HepG2 (cell line): ENCODE measurements around the gene GBA2. TPM values are rescaled to one million over a fixed set of nuclear protein-coding genes. Genes with fewer than 3 reads are reported as not detected.

Experiments used
- ATAC-seq: fragments of 200-7000 bp; cut with Tn5 transposase; 3 replicates; pipeline ENCODE4 v1.9.1; 2020; ENCODE audit warnings: mild to moderate bottlenecking, moderate library complexity
- BruUV-seq: library from RNA; stranded (reverse); fragments of 400-500 nt; replicated peaks from 2 replicates; lab custom pipeline; 2021; lab: Mats Ljungman, UMichigan
- CTCF ChIA-PET: fragments of 300-600 bp; formaldehyde crosslinking; extraction: SDS; loops from one replicate; lab custom pipeline; 2021; ENCODE audit warnings: low total read pairs, inconsistent platforms, low intra/inter-chr PET ratio; lab: Yijun Ruan, JAX
- POLR2A ChIA-PET: fragments of 350-600 bp; sonication (Branson Sonifier 250); formaldehyde crosslinking; loops from one replicate; lab custom pipeline; 2020; ENCODE audit warnings: antibody characterized with exemption, inconsistent platforms; lab: Yijun Ruan, JAX
- DNase-seq: peaks from one replicate; pipeline ENCODE4 v3.0.0-alpha.2; 2015; ENCODE audit warnings: low spot score
- FAIRE-seq: peaks from 3 replicates; lab custom pipeline; 2011; peaks lifted over from hg19 to GRCh38; lab: Jason Lieb, UNC
- H2AFZ ChIP-seq: one replicate; pipeline ENCODE4 v1.6.1; 2011; ENCODE audit warnings: low read length, inconsistent platforms
- H3K27ac ChIP-seq: fragments of 300-600 bp; 3 replicates; pipeline ENCODE4 v1.8.0; 2011; ENCODE audit warnings: mixed run types, mild to moderate bottlenecking, mixed read lengths, low read length, inconsistent platforms; ENCODE audit not compliant: insufficient read depth; ENCODE audit errors: extremely low read length
- H3K27me3 ChIP-seq, 2 experiments: fragments of 200-600 bp in 1 of 2; 2 replicates in 1 of 2; 3 replicates in 1 of 2; pipeline versions ENCODE4 v1.6.0 to v1.8.0; 2011; ENCODE audit warnings: low read length in 2 of 2, mild to moderate bottlenecking in 2 of 2, moderate library complexity in 2 of 2, inconsistent platforms in 1 of 2; ENCODE audit not compliant: insufficient read depth in 2 of 2, control insufficient read depth in 1 of 2
- H3K36me3 ChIP-seq, 2 experiments: fragments of 200-600 bp in 1 of 2; replicated peaks in 1 of 2; 2 replicates in 1 of 2; 3 replicates in 1 of 2; pipeline versions ENCODE4 v1.5.1 to v1.8.0; 2011; ENCODE audit warnings: low read length in 2 of 2, inconsistent platforms in 1 of 2; ENCODE audit not compliant: insufficient read depth in 2 of 2, control insufficient read depth in 1 of 2
- H3K4me1 ChIP-seq: 2 replicates; pipeline ENCODE4 v1.5.1; 2012; ENCODE audit warnings: low read length, inconsistent platforms; ENCODE audit not compliant: insufficient read depth
- H3K4me2 ChIP-seq: 2 replicates; pipeline ENCODE4 v1.6.0; 2011; ENCODE audit warnings: low read depth, low read length, inconsistent platforms
- H3K4me3 ChIP-seq, 3 experiments: fragments of 200-600 bp in 1 of 3; sonication (generic), shearing (Covaris generic) in 1 of 3; replicated peaks in 1 of 3; 2 replicates each; pipeline ENCODE4 v1.5.1; 2011 to 2016; ENCODE audit warnings: low read length in 3 of 3, inconsistent platforms in 2 of 3, low read depth in 2 of 3, mild to moderate bottlenecking in 2 of 3, control low read depth in 1 of 3, mixed read lengths in 1 of 3; ENCODE audit not compliant: insufficient read depth in 1 of 3
- H3K79me2 ChIP-seq: one replicate; pipeline ENCODE4 v1.6.1; 2011; ENCODE audit warnings: low read length, inconsistent platforms; ENCODE audit not compliant: insufficient read depth
- H3K9ac ChIP-seq: 2 replicates; pipeline ENCODE4 v1.6.0; 2011; ENCODE audit warnings: mild to moderate bottlenecking, low read depth, low read length, inconsistent platforms; ENCODE audit not compliant: insufficient read depth
- H3K9me3 ChIP-seq: 2 replicates; pipeline ENCODE4 v1.5.1; 2012; ENCODE audit warnings: mild to moderate bottlenecking, low read length
- H4K20me1 ChIP-seq: 2 replicates; pipeline ENCODE4 v1.6.0; 2011; ENCODE audit warnings: inconsistent platforms, mild to moderate bottlenecking, low read length, moderate library complexity; ENCODE audit not compliant: insufficient read depth
- ARID4A ChIP-seq: sonication (generic); formaldehyde crosslinking; IDR thresholded peaks from 2 replicates; pipeline ENCODE4 v1.5.0; 2020; ENCODE audit warnings: mild to moderate bottlenecking, missing genetic modification reagents, borderline replicate concordance
- HOXD1 ChIP-seq: sonication (generic); formaldehyde crosslinking; IDR thresholded peaks from 2 replicates; pipeline ENCODE4 v1.5.0; 2020; ENCODE audit warnings: missing genetic modification reagents
- LCORL ChIP-seq, 2 experiments: fragments of 450-650 bp in 1 of 2; sonication (generic) in 1 of 2; formaldehyde crosslinking in 1 of 2; IDR thresholded peaks; 2 replicates each; pipeline versions ENCODE4 v1.5.0 to v1.6.1; 2017 to 2020; ENCODE audit warnings: antibody characterized with exemption in 1 of 2, missing genetic modification reagents in 1 of 2
- MAX ChIP-seq: IDR thresholded peaks from 2 replicates; pipeline ENCODE4 v1.6.1; 2012; ENCODE audit warnings: inconsistent platforms
- PBX3 ChIP-seq: sonication (generic); formaldehyde crosslinking; IDR thresholded peaks from 2 replicates; pipeline ENCODE4 v1.8.1; 2023; ENCODE audit warnings: missing genetic modification reagents, inconsistent platforms, borderline replicate concordance
- POLR2AphosphoS5 ChIP-seq: IDR thresholded peaks from 2 replicates; pipeline ENCODE4 v1.6.1; 2012; ENCODE audit warnings: low read depth, low read length
- POLR2G ChIP-seq: fragments of 200-400 bp; formaldehyde crosslinking; IDR thresholded peaks from 2 replicates; pipeline ENCODE4 v1.6.1; 2018; ENCODE audit warnings: mild to moderate bottlenecking, low read depth, low read length, moderate library complexity
- TCF12 ChIP-seq, 2 experiments: fragments of 450-650 bp in 1 of 2; sonication (generic) in 1 of 2; formaldehyde crosslinking in 1 of 2; IDR thresholded peaks; 2 replicates each; pipeline versions ENCODE4 v1.6.1 to v1.8.0; 2017 to 2022; ENCODE audit warnings: antibody characterized with exemption in 1 of 2, mild to moderate bottlenecking in 1 of 2, missing genetic modification reagents in 1 of 2, moderate library complexity in 1 of 2
- TFE3 ChIP-seq: IDR thresholded peaks from 2 replicates; pipeline ENCODE4 v1.6.1; 2016
- UBTF ChIP-seq: sonication (generic); formaldehyde crosslinking; IDR thresholded peaks from 2 replicates; pipeline ENCODE4 v1.4.0; 2020; ENCODE audit warnings: mild to moderate bottlenecking, missing genetic modification reagents
- ZC3H13 ChIP-seq: sonication (generic); formaldehyde crosslinking; IDR thresholded peaks from 2 replicates; pipeline ENCODE4 v1.8.1; 2023; ENCODE audit warnings: mild to moderate bottlenecking, missing genetic modification reagents, moderate library complexity
- ZNF746 ChIP-seq: sonication (generic); formaldehyde crosslinking; IDR thresholded peaks from 2 replicates; pipeline ENCODE4 v1.8.0; 2022; ENCODE audit warnings: mild to moderate bottlenecking, missing genetic modification reagents
- WGBS: methylation state at CpG from one replicate; pipeline ENCODE4 v1.1.6; 2017; ENCODE audit warnings: low lambda C conversion rate; 5-methylcytosine and 5-hydroxymethylcytosine counted together
- in situ Hi-C: cut with HindIII; loops from 2 replicates; pipeline ENCODE4 v1.10.0; 2017; ENCODE audit warnings: low pct_unique_long_range_greater_than_20kb; ENCODE audit not compliant: extremely low pct_ligation_motif_present
- intact Hi-C: fragments of 100-400 bp; cut with micrococcal nuclease; formaldehyde crosslinking; loops from one replicate; pipeline ENCODE4 v1.10.0; 2022; ENCODE audit not compliant: unreplicated experiment
- polyA plus RNA-seq, 8 experiments: library from polyadenylated mRNA; depleted of rRNA in 3 of 8; stranded (reverse) in 7 of 8; unstranded in 1 of 8; fragments of >200 nt; fragmentation: Illumina TruSeq in 4 of 8; extraction: Trizol in 4 of 8; gene quantifications; 2 replicates each; pipeline versions ENCODE4 v1.2.1 to v1.2.3, GENCODE V29; 2011 to 2016; ENCODE audit warnings: low read depth in 4 of 8, missing spikeins in 1 of 8, mixed read lengths in 1 of 8; ENCODE audit not compliant: insufficient read depth in 1 of 8
- total RNA-seq, 5 experiments: library from RNA; depleted of rRNA; stranded (reverse); fragments of >200 nt; fragmentation: Illumina TruSeq; extraction: Trizol; gene quantifications; 2 replicates each; pipeline ENCODE4 v1.2.3, GENCODE V29; 2016; ENCODE audit warnings: low read depth in 1 of 5

Gene GBA2
- total and polyA plus RNA-seq, 2 of the 13 experiments (the other 11 are each of a cell fraction or from before 2014, with no cell fraction given): 37.5 to 86.1 TPM

GRCh38 chr9:35690614-35691333 lies 58.3 kb downstream of the GBA2 start:
- Histone ChIP-seq H3K4me1 (peaks cover 65% of the 10 kb centered on the region), H3K27ac (peak overlapping the region; percentile 26), H2AFZ (peak overlapping the region; percentile 63), H3K4me2 (peak overlapping the region; percentile 90), H4K20me1 (no peaks in the 10 kb centered on the region), H3K27me3 (no peaks in the 10 kb centered on the region), H3K9ac (peak overlapping the region; percentile 68), H3K9me3 (no peaks in the 10 kb centered on the region), H3K36me3 (no peaks in the 10 kb centered on the region), H3K79me2 (no peaks in the 10 kb centered on the region), H3K4me3 (peak overlapping the region; percentile 75 to 84 (median 81))
- intact Hi-C loops: loop anchor here (1.0 to 10.0 kb wide), 2 partner anchors 21 to 46 kb away; no protein-coding TSS in a partner anchor
- ChIA-PET CTCF (no interaction called here), POLR2A (interaction anchor here (0.7 to 6.1 kb wide), 19 partner anchors 10 to 529 kb away, joined by 3 to 68 read pairs (median 5); partner anchors contain the start of genes ARHGEF39, CA9, CCDC107 and CREB3)
- in situ Hi-C loops: no loop called here
- no TSS peak for BruUV-seq
- ATAC-seq (peak; percentile 53), DNase-seq (no peak), FAIRE-seq (no peak)
- WGBS: 2% methylated on average over 43 of the region's 61 CpGs
- TF ChIP-seq ZC3H13 (CRISPR knock-in tag) (no peak), PBX3 (CRISPR knock-in tag) (no peak), HOXD1 (CRISPR knock-in tag) (no peak), POLR2G (peak; percentile 50; the same call in 1 of the 2 replicates), MAX (peak; percentile 60; the same call in 1 of the 2 replicates), TFE3 (CRISPR knock-in tag) (no peak), TCF12 (IDR thresholded peaks at IDR 0.05) (no peak), TCF12 (CRISPR knock-in tag; IDR thresholded peaks at IDR 0.05) (0 out of 2 replicates have a peak, but pooled peaks have one; percentile 35), UBTF (CRISPR knock-in tag) (0 out of 2 replicates have a peak, but pooled peaks have one; percentile 19), ZNF746 (CRISPR knock-in tag) (0 out of 2 replicates have a peak, but pooled peaks have one; percentile 14), ARID4A (CRISPR knock-in tag) (peak; percentile 54; the same call in 1 of the 2 replicates), LCORL (IDR thresholded peaks at IDR 0.05) (no peak), LCORL (CRISPR knock-in tag; IDR thresholded peaks at IDR 0.05) (0 out of 2 replicates have a peak, but pooled peaks have one; percentile 38), POLR2AphosphoS5 (peak; percentile 46; the same call in 1 of the 2 replicates)
